Effector CD8-positive, alpha-beta T cell (primary cell): Measurements from ENCODE around the gene TSLP.

Source experiments
- DNase-seq: peaks from one replicate; lab custom pipeline; 2025; lab: John Stamatoyannopoulos, UW

TSLP gene

DNA sequence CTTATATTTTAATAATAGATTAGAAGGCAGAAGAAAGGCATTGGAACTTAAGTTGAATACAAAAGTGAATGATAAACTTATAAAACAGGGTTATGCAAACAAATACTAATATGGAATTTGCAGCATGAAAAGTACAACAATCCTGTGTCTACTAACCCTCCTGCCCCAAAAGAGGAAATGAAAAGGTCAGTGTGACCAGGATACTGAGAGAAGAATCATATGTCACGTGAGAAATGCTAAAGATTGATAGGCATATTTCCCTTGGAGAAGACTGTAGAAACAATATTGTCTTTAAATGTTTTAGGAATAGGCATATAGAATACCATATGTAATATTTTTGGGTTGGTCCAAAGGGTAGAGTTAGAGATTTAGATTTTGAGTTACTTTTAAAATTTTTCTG, 24.5 kb downstream of the TSLP start:
- DNase-seq, result no peak

DNA sequence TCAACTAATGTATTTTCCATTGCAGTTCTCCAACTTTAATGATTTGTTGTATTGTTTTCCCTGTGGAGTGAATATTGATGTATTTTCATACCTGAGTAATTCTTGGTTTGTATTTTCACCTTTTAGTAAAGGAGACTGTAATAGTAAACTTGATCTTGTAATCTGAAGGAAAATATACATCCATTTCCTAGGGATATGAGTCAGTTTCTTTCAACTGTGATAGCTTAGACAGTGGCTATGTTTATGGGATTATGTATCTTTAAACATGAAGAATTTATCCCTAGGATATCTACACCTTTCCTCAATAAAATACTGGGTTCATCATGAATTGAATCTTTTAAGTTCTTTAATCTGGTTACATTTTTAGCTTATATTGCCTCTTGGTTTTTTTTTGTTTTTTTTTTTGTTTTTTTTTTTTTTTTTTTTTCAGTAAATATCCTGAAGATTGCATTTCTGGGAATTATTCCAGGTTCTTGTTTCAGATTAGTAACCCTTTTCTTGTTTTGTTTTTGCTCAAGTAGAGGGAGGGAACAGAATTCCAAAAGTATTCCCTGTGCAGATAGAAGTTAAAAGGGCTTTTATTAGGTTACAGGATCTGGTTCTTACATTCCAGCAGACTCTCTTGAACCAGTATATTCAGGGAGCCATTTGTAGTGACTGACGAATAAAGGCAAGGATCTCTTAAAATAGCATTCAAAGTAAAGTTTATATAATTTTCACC, 27.7 kb downstream of the TSLP start:
- no peak for DNase-seq

DNA sequence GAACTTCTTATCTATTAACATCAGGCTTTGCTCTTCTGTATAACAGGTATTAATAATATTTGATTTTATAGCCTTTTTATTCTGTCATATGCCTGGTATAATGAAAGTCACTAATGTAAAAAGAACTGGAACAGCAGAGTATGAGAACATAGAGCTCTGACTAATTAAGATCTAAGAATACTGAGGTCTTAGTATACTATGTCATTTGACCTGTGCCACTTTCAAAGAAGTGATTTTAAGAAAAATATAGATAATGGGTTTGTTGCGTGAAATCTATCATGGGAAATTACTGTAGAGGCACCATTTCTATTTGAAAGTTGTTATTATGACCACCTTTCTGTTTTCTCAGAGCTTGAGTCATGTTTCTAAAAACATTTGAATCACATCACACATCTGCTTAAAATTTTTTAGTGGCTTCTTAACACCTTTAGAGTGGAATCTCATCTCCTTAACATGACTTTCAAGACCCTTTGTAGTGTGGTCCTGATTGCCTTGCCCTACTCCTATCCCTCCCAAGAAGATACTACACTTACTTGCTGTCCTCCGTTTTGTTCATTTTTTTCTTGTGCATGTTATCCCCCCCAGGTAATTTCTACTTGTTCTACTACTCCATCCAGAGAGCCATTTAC, 34.9 kb downstream of the TSLP start:
- no peak for DNase-seq

DNA sequence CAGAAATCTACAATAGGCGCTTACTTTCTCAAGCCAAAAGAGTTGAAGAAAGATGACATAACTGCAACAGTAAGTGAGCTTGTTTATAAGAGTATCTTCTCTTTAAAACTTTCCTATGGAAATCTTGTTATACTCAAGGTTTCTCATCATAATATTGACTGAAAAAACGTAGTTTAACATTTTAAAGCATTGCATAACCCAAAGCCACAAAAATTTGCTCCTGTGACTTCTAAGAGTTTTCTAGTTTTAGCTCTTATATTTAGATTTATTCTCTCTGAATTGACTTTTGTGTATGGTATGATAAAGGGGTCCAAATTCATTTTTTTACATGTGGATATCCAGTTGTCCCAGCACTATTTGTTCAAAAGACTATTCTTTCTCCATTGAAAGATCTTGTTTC, 35.9 kb downstream of the TSLP start:
- no peak for DNase-seq

DNA sequence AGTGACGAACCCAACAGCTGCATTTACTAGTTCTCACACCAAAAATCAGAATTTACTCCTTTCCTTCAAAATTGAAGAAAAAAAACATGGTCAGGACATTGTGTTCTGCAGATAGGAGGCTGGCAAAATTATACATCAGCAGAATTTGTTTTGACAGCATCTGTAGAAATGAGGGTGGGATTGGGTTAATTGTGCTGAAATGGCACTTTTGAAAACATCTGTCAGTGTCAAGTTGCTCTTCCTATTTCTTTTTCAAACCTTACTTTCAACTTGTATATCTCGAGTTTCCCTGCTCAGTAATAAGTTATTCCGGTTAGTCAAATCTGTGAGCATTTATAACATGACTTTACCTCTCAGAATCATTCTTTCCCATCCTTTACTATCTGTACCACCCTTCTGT, 40.4 kb downstream of the TSLP start:
- no peak for DNase-seq

DNA sequence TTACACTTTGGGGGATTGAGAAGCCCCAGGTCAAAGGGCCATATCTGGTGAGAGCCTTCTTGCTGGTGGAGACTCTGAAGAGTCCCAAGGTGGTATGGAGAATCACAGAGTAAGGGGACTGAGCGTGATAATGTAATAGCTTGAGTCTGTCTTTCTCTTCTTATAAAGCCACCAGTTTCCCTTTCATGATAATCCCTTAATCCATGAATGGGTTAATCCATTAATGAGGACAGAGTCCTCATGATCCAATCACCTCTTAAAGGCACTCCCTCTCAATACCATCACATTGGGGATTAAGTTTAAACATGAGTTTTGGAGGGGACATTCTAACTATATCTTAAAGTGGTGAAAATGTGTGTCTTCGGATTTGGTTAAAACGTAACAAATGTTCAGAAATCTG, 42.2 kb downstream of the TSLP start:
- DNase-seq, result no peak

DNA sequence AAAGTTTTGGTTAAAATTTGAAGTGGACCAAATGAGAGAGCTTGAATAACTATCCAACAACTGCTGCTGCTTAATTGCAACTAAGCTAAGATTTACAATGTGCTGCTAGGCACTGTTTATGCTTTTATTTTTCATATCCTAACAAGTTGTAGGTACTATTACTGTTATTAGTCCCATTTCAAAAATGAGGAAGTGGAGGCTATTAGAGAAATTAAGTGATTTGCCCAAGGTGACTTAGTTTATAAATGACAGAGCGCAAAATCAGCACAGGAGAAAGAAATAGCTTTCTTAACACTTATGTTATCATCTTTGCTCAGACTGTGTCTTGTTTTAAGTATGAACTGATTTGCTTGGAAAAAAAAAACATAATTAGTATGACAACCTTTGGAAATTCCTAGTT, 43.7 kb downstream of the TSLP start:
- no peak for DNase-seq

DNA sequence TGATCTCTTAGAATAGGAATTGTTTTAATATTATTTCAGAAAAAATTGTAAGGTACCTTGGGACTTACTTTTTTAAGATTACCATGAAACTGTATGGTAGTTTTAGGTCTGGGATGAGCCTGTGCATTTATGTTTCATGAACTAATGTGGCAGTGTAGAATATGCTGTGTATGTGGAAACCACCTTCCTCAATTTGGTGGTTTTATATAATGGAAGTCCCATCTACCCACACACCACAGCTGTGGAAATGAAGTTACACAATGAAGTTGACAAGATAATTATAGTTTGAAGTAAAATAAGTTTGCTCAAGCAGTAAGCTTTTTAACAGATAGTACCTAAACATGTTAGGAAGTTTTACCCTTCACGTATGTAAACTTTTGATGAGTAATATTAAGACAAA, 45.0 kb downstream of the TSLP start:
- DNase-seq, result no peak

DNA sequence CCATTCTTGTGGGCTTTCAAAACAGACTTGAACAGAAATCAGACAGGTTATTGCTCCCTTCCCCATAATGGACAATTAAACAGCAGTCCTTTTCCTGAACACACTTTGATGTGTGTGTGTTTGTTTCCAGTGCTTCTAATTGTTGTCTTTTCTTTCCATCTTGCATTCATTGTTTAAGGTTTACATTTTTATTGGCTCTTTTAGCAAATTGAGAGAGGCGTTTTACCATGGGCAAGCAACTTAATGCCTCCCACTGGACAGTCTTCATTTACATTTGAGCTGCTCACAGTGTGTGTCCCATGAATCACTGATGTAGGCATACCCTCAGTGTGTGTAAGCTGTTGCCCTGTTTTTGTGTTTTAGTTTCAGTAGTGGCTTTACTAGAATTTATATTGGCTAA, 45.6 kb downstream of the TSLP start:
- DNase-seq, result no peak

DNA sequence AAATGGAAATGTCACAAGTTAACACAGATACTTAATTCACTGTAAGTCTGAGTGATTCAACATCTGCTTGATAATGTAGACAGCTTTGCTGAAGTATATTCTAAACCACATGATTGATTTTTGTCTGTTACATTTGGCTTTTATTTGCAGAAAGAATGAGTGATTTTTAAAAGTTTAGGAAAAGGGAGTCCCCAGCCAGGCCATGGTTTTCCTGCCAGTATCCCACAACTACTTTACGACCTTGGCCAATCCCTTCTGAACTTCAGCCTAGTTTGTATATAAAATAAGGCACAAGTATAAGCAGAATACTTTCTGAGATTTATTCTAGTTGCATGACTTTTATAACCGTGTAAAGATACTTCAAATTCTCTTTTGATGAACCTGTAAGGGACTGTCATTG, 47.7 kb downstream of the TSLP start:
- no peak for DNase-seq

DNA sequence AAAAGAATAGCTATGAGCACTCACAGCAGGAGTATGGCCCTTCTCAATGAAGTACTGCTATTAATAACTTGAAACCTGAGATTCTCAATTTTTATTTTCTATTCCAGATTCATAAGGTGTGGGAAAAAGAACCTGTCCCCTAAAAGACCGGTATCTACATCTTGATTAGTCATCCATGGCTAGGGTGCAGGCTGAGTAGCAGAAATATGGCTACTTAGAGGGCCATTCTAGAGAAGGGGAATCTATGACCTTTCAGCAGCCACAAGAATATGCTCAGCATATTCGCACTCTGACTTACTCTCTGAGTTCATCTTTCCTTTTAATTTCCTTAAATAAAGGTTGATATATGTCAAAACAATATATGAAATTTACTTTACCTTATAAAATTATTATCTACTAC, 48.3 kb downstream of the TSLP start:
- no peak for DNase-seq

DNA sequence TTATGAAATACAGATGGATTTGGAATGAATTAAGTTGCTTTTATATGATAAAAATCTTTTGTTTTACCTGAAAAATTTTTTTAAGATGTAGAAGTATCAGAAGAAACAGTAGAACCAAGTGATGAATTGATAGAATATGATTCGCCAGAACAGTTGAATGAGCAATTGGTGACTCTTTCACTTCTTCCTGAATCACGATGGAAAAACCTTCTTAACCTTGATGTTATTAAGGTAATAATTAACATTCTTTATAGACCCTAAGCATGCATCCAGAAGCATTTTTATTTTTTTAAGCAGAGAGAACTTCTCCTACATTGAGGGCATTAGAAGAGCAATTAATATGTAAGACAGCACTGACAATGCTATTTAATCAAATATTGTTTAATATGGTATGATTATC, 49.4 kb downstream of the TSLP start:
- DNase-seq, result no peak

DNA sequence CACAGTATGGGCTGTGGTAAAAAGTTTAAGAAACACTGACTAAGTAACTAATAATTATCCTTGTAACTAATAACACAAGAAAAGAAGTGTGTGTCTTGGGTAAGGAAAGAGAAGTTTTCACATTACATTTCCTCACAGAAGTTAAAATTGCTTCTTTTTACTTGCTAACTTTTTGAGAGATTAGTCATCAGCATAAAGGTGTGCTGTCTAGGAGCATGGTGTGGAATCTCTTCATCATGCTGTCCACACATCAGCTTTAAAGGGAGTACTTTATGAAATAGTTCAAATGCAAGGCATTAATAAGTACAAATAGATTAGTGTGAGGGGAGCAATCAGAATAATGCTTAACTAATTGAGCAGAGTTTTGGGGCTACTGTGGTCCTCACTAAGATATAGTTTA, 50.4 kb downstream of the TSLP start:
- no peak for DNase-seq

DNA sequence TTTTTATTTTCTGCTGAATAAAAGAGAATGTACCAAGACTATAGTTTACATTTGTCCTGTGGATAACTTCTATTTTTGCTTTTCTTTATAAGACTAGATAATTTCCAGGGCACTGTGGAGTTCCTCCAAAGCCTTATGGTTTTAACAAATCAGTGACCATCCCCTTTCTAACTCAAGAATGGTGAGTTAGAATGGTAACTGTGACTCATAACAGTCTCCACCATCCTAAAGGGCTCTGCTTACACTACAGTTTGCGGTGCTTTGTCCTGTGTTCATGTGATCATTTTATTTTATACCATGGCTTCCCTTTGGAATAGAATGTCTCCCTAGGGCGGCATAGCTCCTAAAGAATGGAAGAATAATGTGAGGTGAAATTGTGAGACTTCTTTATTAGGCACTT, 50.9 kb downstream of the TSLP start:
- no peak for DNase-seq

DNA sequence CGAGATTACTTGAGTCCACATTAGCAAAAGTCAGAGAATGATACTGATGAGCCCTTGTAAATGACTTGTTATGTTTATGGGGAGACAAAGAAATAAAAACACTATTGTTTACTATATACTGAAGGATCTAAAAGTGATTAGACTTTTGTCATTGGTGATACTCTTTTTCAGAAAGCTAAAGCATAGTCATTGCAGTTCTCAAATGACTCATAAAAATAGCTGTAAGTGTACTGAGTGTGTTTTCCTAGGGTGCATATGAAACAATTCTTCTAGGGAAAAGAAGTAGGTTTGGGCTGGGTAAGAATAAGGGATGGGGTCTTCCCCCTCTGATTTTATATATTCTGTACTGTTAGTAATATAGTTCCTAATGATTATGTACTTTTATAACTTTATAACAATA, 53.3 kb downstream of the TSLP start:
- no peak for DNase-seq

DNA sequence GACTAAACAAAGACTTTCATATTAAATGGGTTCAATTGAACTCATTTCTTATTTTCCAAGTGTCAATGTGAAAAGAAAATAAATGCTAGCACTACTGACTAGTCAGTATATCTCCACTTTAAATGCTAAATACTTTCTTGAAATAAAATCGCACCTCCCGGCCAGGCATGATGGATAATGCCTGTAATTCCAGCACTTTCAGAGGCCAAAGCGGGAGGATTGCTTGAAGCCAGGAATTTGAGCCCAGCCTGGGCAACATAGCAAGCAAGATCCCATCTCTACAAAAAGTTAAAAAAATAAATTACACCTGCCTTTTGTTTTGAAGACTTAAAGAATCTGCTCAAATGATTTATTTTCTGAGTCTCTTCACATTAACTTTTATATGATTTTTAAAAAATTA, 55.4 kb downstream of the TSLP start:
- no peak for DNase-seq
